WERI-Rb-1 (cell line): ENCODE results near the gene PRKAR1B.

Experiments
- DNase-seq: peaks from one replicate; pipeline ENCODE4 v3.0.0-alpha.2; 2020
- H3K27ac ChIP-seq: fragments of 250-450 bp; sonication (Bioruptor Pico); 2 replicates; pipeline ENCODE4 v1.5.1; 2020; ENCODE audit warnings: mild to moderate bottlenecking, moderate library complexity
- H3K27me3 ChIP-seq: fragments of 250-450 bp; sonication (Bioruptor Pico); 2 replicates; pipeline ENCODE4 v1.5.1; 2021; ENCODE audit warnings: mild to moderate bottlenecking, low read depth, moderate library complexity; ENCODE audit not compliant: insufficient read depth, severe bottlenecking
- H3K36me3 ChIP-seq: fragments of 250-450 bp; sonication (Bioruptor Pico); 2 replicates; pipeline ENCODE4 v1.5.1; 2020; ENCODE audit warnings: mild to moderate bottlenecking, moderate library complexity
- H3K4me3 ChIP-seq: 2 replicates; pipeline ENCODE4 v1.5.1; 2011; ENCODE audit warnings: low read depth, mild to moderate bottlenecking, control low read depth, low read length
- H3K9me3 ChIP-seq: fragments of 250-450 bp; sonication (Bioruptor Pico); 2 replicates; pipeline ENCODE4 v1.5.1; 2021; ENCODE audit warnings: mild to moderate bottlenecking, moderate library complexity; ENCODE audit not compliant: severe bottlenecking
- CTCF ChIP-seq: IDR thresholded peaks from 2 replicates; pipeline ENCODE4 v1.5.1; 2011; ENCODE audit warnings: low read depth, mild to moderate bottlenecking, control low read depth, inconsistent platforms, low read length

PRKAR1B gene

GRCh38 chr7:730501-731439 is 3.7 kb upstream of the PRKAR1B start:
- TF ChIP-seq CTCF: no peak
- DNase-seq: no peak
- Histone ChIP-seq H3K27me3 (no peaks in the 10 kb centered on the region), H3K9me3 (peaks cover 8% of the 10 kb centered on the region), H3K36me3 (peaks cover 50% of the 10 kb centered on the region), H3K4me3 (no peak overlapping the region), H3K27ac (no peak overlapping the region)

GRCh38 chr7:729140-730000 is 2.3 kb upstream of the PRKAR1B start:
- H3K4me3 ChIP-seq: no peak overlapping the region
- TF ChIP-seq CTCF: no peak
- peaks cover 5% of the 10 kb centered on the region for H3K9me3 ChIP-seq
- H3K27ac ChIP-seq: no peak overlapping the region
- no peak for DNase-seq
- no peaks in the 10 kb centered on the region for H3K27me3 ChIP-seq
- peaks cover 47% of the 10 kb centered on the region for H3K36me3 ChIP-seq

GRCh38 chr7:728602-729001 is 1.5 kb upstream of the PRKAR1B start:
- H3K9me3 ChIP-seq: no peaks in the 10 kb centered on the region
- no peak for TF ChIP-seq CTCF
- H3K27ac ChIP-seq: no peak overlapping the region
- peaks cover 39% of the 10 kb centered on the region for H3K36me3 ChIP-seq
- no peaks in the 10 kb centered on the region for H3K27me3 ChIP-seq
- no peak for DNase-seq
- no peak overlapping the region for H3K4me3 ChIP-seq

GRCh38 chr7:727806-728460 is 852 bp upstream of the PRKAR1B start:
- no peaks in the 10 kb centered on the region for H3K27me3 ChIP-seq
- H3K4me3 ChIP-seq: peak overlapping the region; percentile 69
- no peak for TF ChIP-seq CTCF
- no peaks in the 10 kb centered on the region for H3K9me3 ChIP-seq
- H3K27ac ChIP-seq: no peak overlapping the region
- peaks cover 36% of the 10 kb centered on the region for H3K36me3 ChIP-seq
- no peak for DNase-seq

- H3K4me3 ChIP-seq: peak overlapping the region; percentile 69
- peak overlapping the region; percentile 68 for H3K27ac ChIP-seq
- no peaks in the 10 kb centered on the region for H3K27me3 ChIP-seq
- no peak for TF ChIP-seq CTCF
- H3K36me3 ChIP-seq: peaks cover 27% of the 10 kb centered on the region
- no peaks in the 10 kb centered on the region for H3K9me3 ChIP-seq
- DNase-seq: no peak
These were observed 302 bp downstream of the PRKAR1B start for GRCh38 chr7:726854-727103.
